Stimulated activated CD8-positive, alpha-beta memory T cell treated with anti-CD3 and anti-CD28 coated beads, Interleukin-15, amount 100 ng/mL, for 1 hour (primary cell): Measurements from ENCODE around the gene DNAH14.
"Not testable (repeated sequence)": the region's sequence is repeated elsewhere in the genome, so short reads cannot be mapped to it uniquely, and the experiment has no call there.

Source experiments
- DNase-seq: peaks from one replicate; pipeline ENCODE4 v3.0.0-alpha.2; 2020; ENCODE audit warnings: low read depth

The DNAH14 gene

GRCh38 chr1:224922404-224923164 lies 6.9 kb upstream of the DNAH14 start:
- no peak for DNase-seq

- DNase-seq, result no peak
Measured at GRCh38 chr1:224923726-224924125, 5.7 kb upstream of the DNAH14 start.

GRCh38 chr1:224927631-224928030 lies 1.8 kb upstream of the DNAH14 start:
- not testable (repeated sequence) for DNase-seq

- DNase-seq, result no peak
Measured at GRCh38 chr1:224928906-224929305, 569 bp upstream of the DNAH14 start.

GRCh38 chr1:224931605-224932004 lies 2.1 kb downstream of the DNAH14 start:
- DNase-seq, result no peak

GRCh38 chr1:224932607-224933249 lies 3.3 kb downstream of the DNAH14 start:
- no peak for DNase-seq

GRCh38 chr1:224933584-224933983 lies 4.1 kb downstream of the DNAH14 start:
- DNase-seq, result no peak

GRCh38 chr1:224938652-224939051 lies 9.2 kb downstream of the DNAH14 start:
- DNase-seq, result no peak

GRCh38 chr1:224939844-224940425 lies 10.5 kb downstream of the DNAH14 start:
- DNase-seq, result no peak

- DNase-seq, result not testable (repeated sequence)
Measured at GRCh38 chr1:224940735-224941134, 11.3 kb downstream of the DNAH14 start.

- DNase-seq, result not testable (repeated sequence)
Measured at GRCh38 chr1:224945651-224946348, 16.3 kb downstream of the DNAH14 start.

GRCh38 chr1:224946349-224946691 lies 16.8 kb downstream of the DNAH14 start:
- DNase-seq, result not testable (repeated sequence)

GRCh38 chr1:224957696-224958095 lies 28.2 kb downstream of the DNAH14 start:
- no peak for DNase-seq

GRCh38 chr1:224958490-224958889 lies 29.0 kb downstream of the DNAH14 start:
- DNase-seq, result no peak

- no peak for DNase-seq
Measured at GRCh38 chr1:224959115-224959514, 29.6 kb downstream of the DNAH14 start.

- DNase-seq, result no peak
Measured at GRCh38 chr1:224959656-224960055, 30.2 kb downstream of the DNAH14 start.

- no peak for DNase-seq
Measured at GRCh38 chr1:224980181-224980580, 50.7 kb downstream of the DNAH14 start.

GRCh38 chr1:224981922-224982354 lies 52.5 kb downstream of the DNAH14 start:
- DNase-seq, result not testable (repeated sequence)

- DNase-seq, result no peak
Measured at GRCh38 chr1:224988042-224988441, 58.6 kb downstream of the DNAH14 start.

- no peak for DNase-seq
Measured at GRCh38 chr1:224989615-224990014, 60.1 kb downstream of the DNAH14 start.

- not testable (repeated sequence) for DNase-seq
Measured at GRCh38 chr1:224991550-224991949, 62.1 kb downstream of the DNAH14 start.

GRCh38 chr1:224995602-224996001 lies 66.1 kb downstream of the DNAH14 start:
- no peak for DNase-seq

- no peak for DNase-seq
Measured at GRCh38 chr1:224996266-224996665, 66.8 kb downstream of the DNAH14 start.
